Measurements from ENCODE around the gene GNA12. TPM values are rescaled to one million over a fixed set of nuclear protein-coding genes. Genes with fewer than 3 reads are reported as not detected.

Gene GNA12
- total RNA-seq, 1 experiment from 2014 or later: 63.8 TPM

DNA sequence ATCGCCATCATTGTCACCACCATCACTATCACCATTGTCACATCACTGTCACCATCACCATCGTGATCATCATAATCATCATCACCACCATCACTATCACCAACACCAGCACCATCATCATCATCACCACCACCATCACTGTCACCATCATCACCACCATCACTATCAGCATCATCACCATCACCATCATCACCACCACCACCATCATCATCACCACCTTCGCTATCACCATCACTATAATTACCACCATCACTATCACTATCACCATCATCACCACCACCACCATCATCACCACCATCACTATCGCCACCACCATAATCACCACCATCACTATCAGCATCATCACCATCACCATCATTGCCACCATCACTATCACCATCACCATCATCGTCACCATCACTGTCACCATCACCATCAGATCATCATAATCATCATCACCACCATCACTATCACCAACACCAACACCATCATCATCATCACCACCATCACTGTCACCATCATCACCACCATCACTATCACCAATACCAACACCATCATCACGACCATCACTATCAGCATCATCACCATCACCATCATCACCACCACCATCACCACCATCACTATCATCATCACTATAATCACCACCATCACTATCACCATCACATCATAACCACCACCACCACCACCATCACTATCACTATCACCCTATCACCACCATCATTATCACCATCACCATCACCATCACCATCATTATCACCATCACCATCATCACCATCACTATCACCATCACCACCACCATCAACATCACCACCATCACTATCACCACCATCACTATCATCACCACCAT lies 6.0 kb upstream of the GNA12 start:
- H3K27me3 Mint-ChIP-seq (ENCODE audit: insufficient read depth, unreplicated experiment): no peaks in the 10 kb centered on the region
- POLR2A ChIA-PET: no interaction called here
- TF ChIP-seq, protein P1, sequence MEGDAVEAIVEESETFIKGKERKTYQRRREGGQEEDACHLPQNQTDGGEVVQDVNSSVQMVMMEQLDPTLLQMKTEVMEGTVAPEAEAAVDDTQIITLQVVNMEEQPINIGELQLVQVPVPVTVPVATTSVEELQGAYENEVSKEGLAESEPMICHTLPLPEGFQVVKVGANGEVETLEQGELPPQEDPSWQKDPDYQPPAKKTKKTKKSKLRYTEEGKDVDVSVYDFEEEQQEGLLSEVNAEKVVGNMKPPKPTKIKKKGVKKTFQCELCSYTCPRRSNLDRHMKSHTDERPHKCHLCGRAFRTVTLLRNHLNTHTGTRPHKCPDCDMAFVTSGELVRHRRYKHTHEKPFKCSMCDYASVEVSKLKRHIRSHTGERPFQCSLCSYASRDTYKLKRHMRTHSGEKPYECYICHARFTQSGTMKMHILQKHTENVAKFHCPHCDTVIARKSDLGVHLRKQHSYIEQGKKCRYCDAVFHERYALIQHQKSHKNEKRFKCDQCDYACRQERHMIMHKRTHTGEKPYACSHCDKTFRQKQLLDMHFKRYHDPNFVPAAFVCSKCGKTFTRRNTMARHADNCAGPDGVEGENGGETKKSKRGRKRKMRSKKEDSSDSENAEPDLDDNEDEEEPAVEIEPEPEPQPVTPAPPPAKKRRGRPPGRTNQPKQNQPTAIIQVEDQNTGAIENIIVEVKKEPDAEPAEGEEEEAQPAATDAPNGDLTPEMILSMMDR (IDR thresholded peaks at IDR 0.05; ENCODE audit: insufficient read depth in 1 of 2, low read depth in 1 of 2, low read length in 1 of 2, severe bottlenecking in 1 of 2, unreplicated experiment in 1 of 2): no peak
- DNase-seq: no peak
- Histone ChIP-seq H3K9me3 (no peaks in the 10 kb centered on the region), H3K36me3 (ENCODE audit: control insufficient read depth, insufficient read depth, low read length) (no peaks in the 10 kb centered on the region), H3K4me1 (no peaks in the 10 kb centered on the region), H3K27me3 (replicated peaks; ENCODE audit: control insufficient read depth, insufficient read depth, low read length) (no peaks in the 10 kb centered on the region), H3K4me3 (ENCODE audit: low read depth, low read length) (no peak overlapping the region)
- no peak overlapping the region for H3K4me3 Mint-ChIP-seq (ENCODE audit: unreplicated experiment)
- no peaks in the 10 kb centered on the region for H3K4me1 Mint-ChIP-seq (ENCODE audit: low read depth, unreplicated experiment)
- BruUV-seq (replicated peaks): no TSS peak
- no peak overlapping the region for H3K27ac Mint-ChIP-seq (ENCODE audit: unreplicated experiment)
- H3K36me3 Mint-ChIP-seq (ENCODE audit: insufficient read depth, unreplicated experiment): no peaks in the 10 kb centered on the region
- intact Hi-C loops (cut with micrococcal nuclease; ENCODE audit: unreplicated experiment): loop anchor here (10.0 kb wide), 1 partner anchor 175 kb away; no protein-coding TSS in a partner anchor
- CTCF ChIA-PET: no interaction called here
- no peaks in the 10 kb centered on the region for H3K9me3 Mint-ChIP-seq (ENCODE audit: unreplicated experiment)

DNA sequence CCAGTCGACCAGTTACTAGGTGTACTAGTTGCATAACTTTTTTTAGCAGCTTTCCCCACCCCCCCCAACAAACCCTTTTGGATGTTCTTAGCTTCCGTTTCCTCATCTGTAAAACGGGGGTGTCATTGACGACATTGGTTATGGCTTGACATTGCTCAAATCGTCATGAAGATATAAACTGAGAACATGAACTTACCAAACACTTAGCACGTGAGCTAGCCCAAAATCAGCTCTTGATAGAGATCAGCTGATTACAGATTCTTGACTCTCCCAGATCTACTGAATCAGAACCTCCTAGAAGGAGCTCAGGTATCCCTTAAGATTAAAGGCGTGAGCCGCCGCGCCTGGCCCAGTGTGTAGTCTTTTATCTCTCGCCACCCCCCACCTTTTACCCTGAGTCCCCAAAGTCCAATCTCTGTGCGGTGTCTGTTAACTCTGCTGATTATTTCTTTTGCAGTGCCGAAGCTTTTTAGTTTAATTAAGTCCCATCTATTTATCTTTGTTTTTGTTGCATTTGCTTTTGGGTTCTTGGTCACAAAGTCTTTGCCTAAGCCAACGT lies 1.0 kb upstream of the GNA12 start:
- H3K27me3 ChIP-seq (replicated peaks; ENCODE audit: control insufficient read depth, insufficient read depth, low read length): no peaks in the 10 kb centered on the region
- POLR2A ChIA-PET: interaction anchor here (0.8 kb wide), 2 partner anchors 14 to 87 kb away, joined by 4 to 7 read pairs; no protein-coding TSS in a partner anchor
- intact Hi-C loops (cut with micrococcal nuclease; ENCODE audit: unreplicated experiment): loop anchor here (10.0 kb wide), 1 partner anchor 170 kb away; no protein-coding TSS in a partner anchor
- no peaks in the 10 kb centered on the region; the same call in 1 of the 2 replicates for H3K36me3 ChIP-seq (ENCODE audit: control insufficient read depth, insufficient read depth, low read length)
- TF ChIP-seq, protein P1 (IDR thresholded peaks at IDR 0.05; ENCODE audit: insufficient read depth in 1 of 2, low read depth in 1 of 2, low read length in 1 of 2, severe bottlenecking in 1 of 2, unreplicated experiment in 1 of 2): no peak
- peaks cover 35% of the 10 kb centered on the region for H3K36me3 Mint-ChIP-seq (ENCODE audit: insufficient read depth, unreplicated experiment)
- H3K4me3 Mint-ChIP-seq (ENCODE audit: unreplicated experiment): peak overlapping the region; percentile 77
- H3K27me3 Mint-ChIP-seq (ENCODE audit: insufficient read depth, unreplicated experiment): no peaks in the 10 kb centered on the region
- TSS peak; percentile 95 for BruUV-seq (replicated peaks)
- peaks cover 6% of the 10 kb centered on the region for H3K4me1 Mint-ChIP-seq (ENCODE audit: low read depth, unreplicated experiment)
- H3K27ac Mint-ChIP-seq (ENCODE audit: unreplicated experiment): peak overlapping the region; percentile 71
- H3K9me3 Mint-ChIP-seq (ENCODE audit: unreplicated experiment): no peaks in the 10 kb centered on the region
- CTCF ChIA-PET: interaction anchor here (0.6 to 0.7 kb wide), 2 partner anchors 85 to 462 kb away, joined by 3 to 4 read pairs; no protein-coding TSS in a partner anchor
- H3K4me3 ChIP-seq (ENCODE audit: low read depth, low read length): peak overlapping the region; percentile 33
- no peaks in the 10 kb centered on the region for H3K9me3 ChIP-seq
- peaks cover 12% of the 10 kb centered on the region for H3K4me1 ChIP-seq
- no peak for DNase-seq

DNA sequence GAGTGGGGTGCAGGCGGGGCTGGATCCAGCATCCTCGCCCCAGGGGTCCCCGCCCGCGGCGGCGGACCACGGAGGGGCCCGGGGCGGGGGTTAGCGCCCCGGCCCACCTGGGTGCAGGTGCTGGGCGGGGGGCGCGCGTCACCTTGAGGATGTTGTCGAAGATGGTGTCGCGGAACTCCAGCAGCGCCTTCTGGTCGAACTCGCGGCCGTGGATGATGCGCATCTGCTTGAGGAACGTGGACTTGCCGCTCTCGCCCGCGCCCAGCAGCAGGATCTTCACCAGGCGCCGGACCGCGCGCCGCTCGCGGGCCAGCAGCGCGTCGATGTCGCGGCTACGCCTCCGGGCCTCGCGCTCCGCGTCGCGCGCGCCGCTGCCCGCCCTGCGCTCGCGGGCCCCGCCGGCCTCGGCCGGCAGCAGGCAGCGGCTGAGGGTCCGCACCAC lies 376 bp downstream of the GNA12 start:
- Histone ChIP-seq H3K36me3 (ENCODE audit: control insufficient read depth, insufficient read depth, low read length) (no peaks in the 10 kb centered on the region; the same call in none of the 2 replicates), H3K4me1 (peaks cover 12% of the 10 kb centered on the region), H3K4me3 (ENCODE audit: low read depth, low read length) (peak overlapping the region; percentile 94), H3K27me3 (replicated peaks; ENCODE audit: control insufficient read depth, insufficient read depth, low read length) (no peaks in the 10 kb centered on the region), H3K9me3 (no peaks in the 10 kb centered on the region)
- no TSS peak for BruUV-seq (replicated peaks)
- DNase-seq: peak in 1 of 2 experiments; percentile 46
- ChIA-PET CTCF (interaction anchor here (1.5 kb wide), 1 partner anchor 13 kb away, joined by 5 read pairs; no protein-coding TSS in a partner anchor), POLR2A (no interaction called here)
- Mint-ChIP-seq H3K27me3 (ENCODE audit: insufficient read depth, unreplicated experiment) (no peaks in the 10 kb centered on the region), H3K4me1 (ENCODE audit: low read depth, unreplicated experiment) (peaks cover 9% of the 10 kb centered on the region), H3K36me3 (ENCODE audit: insufficient read depth, unreplicated experiment) (peaks cover 40% of the 10 kb centered on the region), H3K27ac (ENCODE audit: unreplicated experiment) (peak overlapping the region; percentile 50), H3K9me3 (ENCODE audit: unreplicated experiment) (no peaks in the 10 kb centered on the region), H3K4me3 (ENCODE audit: unreplicated experiment) (peak overlapping the region; percentile 77)
- intact Hi-C loops (cut with micrococcal nuclease; ENCODE audit: unreplicated experiment): loop anchor here (5.0 to 10.0 kb wide), 2 partner anchors 41 to 169 kb away; no protein-coding TSS in a partner anchor
- TF ChIP-seq, protein P1 (IDR thresholded peaks at IDR 0.05; ENCODE audit: insufficient read depth in 1 of 2, low read depth in 1 of 2, low read length in 1 of 2, severe bottlenecking in 1 of 2, unreplicated experiment in 1 of 2): no peak
